Stimulated activated CD4-positive, alpha-beta T cell treated with anti-CD3 and anti-CD28 coated beads, Interleukin-12 subunit alpha, Interleukin-12 subunit beta, amount 100 ng/mL, for 48 hours (primary cell): Measurements from ENCODE around the gene SLC25A13.

Experiments used
- DNase-seq, 3 donors: peaks; one replicate each; pipeline ENCODE4 v3.0.0-alpha.2; 2020; ENCODE audit warnings: low read depth in 2 of 3, low spot score in 1 of 3

Gene SLC25A13

GRCh38 chr7:96104984-96105383 is 216.9 kb downstream of the SLC25A13 start:
- no peak for DNase-seq

GRCh38 chr7:96102096-96102811 is 219.6 kb downstream of the SLC25A13 start:
- DNase-seq = no peak

GRCh38 chr7:96100737-96101136 is 221.2 kb downstream of the SLC25A13 start:
- no peak for DNase-seq

GRCh38 chr7:96097835-96098234 is 224.1 kb downstream of the SLC25A13 start:
- DNase-seq = no peak

GRCh38 chr7:96093435-96093834 is 228.5 kb downstream of the SLC25A13 start:
- DNase-seq = no peak

- no peak for DNase-seq
Measured at GRCh38 chr7:96090756-96091155, 231.1 kb downstream of the SLC25A13 start.

GRCh38 chr7:96089511-96089910 is 232.4 kb downstream of the SLC25A13 start:
- DNase-seq = no peak

- no peak for DNase-seq
Measured at GRCh38 chr7:96088579-96088978, 233.3 kb downstream of the SLC25A13 start.

GRCh38 chr7:96085953-96086352 is 235.9 kb downstream of the SLC25A13 start:
- no peak for DNase-seq

GRCh38 chr7:96084881-96085553 is 236.9 kb downstream of the SLC25A13 start:
- DNase-seq = no peak

- DNase-seq = no peak
Measured at GRCh38 chr7:96080027-96080426, 241.9 kb downstream of the SLC25A13 start.

GRCh38 chr7:96076350-96076707 is 245.6 kb downstream of the SLC25A13 start:
- DNase-seq = no peak

GRCh38 chr7:96075510-96076349 is 246.2 kb downstream of the SLC25A13 start:
- peak; percentile 9 to 25 (median 15) for DNase-seq

- DNase-seq = no peak
Measured at GRCh38 chr7:96074871-96075270, 247.0 kb downstream of the SLC25A13 start.
